H9 (cell line): ENCODE measurements around the gene ANXA10. TPM values are rescaled to one million over a fixed set of nuclear protein-coding genes. Genes with fewer than 3 reads are reported as not detected.

ENCODE experiments used
- DNase-seq: peaks from one replicate; pipeline ENCODE4 v3.0.0-alpha.2; 2017
- H2AFZ ChIP-seq: one replicate; pipeline ENCODE4 v1.6.1; 2013; ENCODE audit warnings: mild to moderate bottlenecking, low read length, control low read depth, moderate library complexity
- H2AK5ac ChIP-seq: 2 replicates; pipeline ENCODE4 v1.6.1; 2013; ENCODE audit warnings: low read length, control low read depth, mixed read lengths; ENCODE audit not compliant: insufficient read length
- H2BK120ac ChIP-seq: one replicate; pipeline ENCODE4 v1.6.1; 2013; ENCODE audit warnings: low read depth, mild to moderate bottlenecking, low read length, control low read depth, inconsistent platforms; ENCODE audit not compliant: poor library complexity, severe bottlenecking
- H2BK12ac ChIP-seq: 2 replicates; pipeline ENCODE4 v1.6.1; 2013; ENCODE audit warnings: low read length, control low read depth, mixed read lengths, low read depth; ENCODE audit not compliant: insufficient read length
- H2BK15ac ChIP-seq: 2 replicates; pipeline ENCODE4 v1.6.1; 2013; ENCODE audit warnings: low read depth, low read length, control low read depth
- H2BK20ac ChIP-seq: one replicate; pipeline ENCODE4 v1.6.1; 2013; ENCODE audit warnings: low read depth, mild to moderate bottlenecking, low read length, control low read depth, inconsistent platforms; ENCODE audit not compliant: poor library complexity, severe bottlenecking
- H2BK5ac ChIP-seq: 2 replicates; pipeline ENCODE4 v1.6.1; 2013; ENCODE audit warnings: low read length, control low read depth, mixed read lengths; ENCODE audit not compliant: insufficient read length
- H3K14ac ChIP-seq: 2 replicates; pipeline ENCODE4 v1.6.1; 2013; ENCODE audit warnings: low read length, control low read depth; ENCODE audit not compliant: insufficient read depth
- H3K18ac ChIP-seq: 2 replicates; pipeline ENCODE4 v1.6.1; 2013; ENCODE audit warnings: low read depth, mild to moderate bottlenecking, mixed read lengths, low read length, control low read depth; ENCODE audit not compliant: insufficient read length
- H3K23ac ChIP-seq: 2 replicates; pipeline ENCODE4 v1.6.1; 2013; ENCODE audit warnings: low read length, control low read depth, mixed read lengths, low read depth; ENCODE audit not compliant: insufficient read length
- H3K23me2 ChIP-seq: 2 replicates; pipeline ENCODE4 v1.6.1; 2013; ENCODE audit warnings: low read depth, mild to moderate bottlenecking, mixed read lengths, low read length, control low read depth; ENCODE audit not compliant: insufficient read length, poor library complexity, severe bottlenecking
- H3K27ac ChIP-seq: 2 replicates; pipeline ENCODE4 v1.5.1; 2013; ENCODE audit warnings: low read length, control low read depth, mixed read lengths, low read depth; ENCODE audit not compliant: insufficient read length
- H3K27me3 ChIP-seq: 2 replicates; pipeline ENCODE4 v1.6.1; 2013; ENCODE audit warnings: low read length, control low read depth, inconsistent platforms; ENCODE audit not compliant: insufficient read depth
- H3K4ac ChIP-seq: 2 replicates; pipeline ENCODE4 v1.6.1; 2013; ENCODE audit warnings: low read depth, mild to moderate bottlenecking, control low read depth, inconsistent platforms, low read length, moderate library complexity
- H3K4me1 ChIP-seq: 2 replicates; pipeline ENCODE4 v1.6.1; 2013; ENCODE audit warnings: low read length, control low read depth, inconsistent platforms; ENCODE audit not compliant: insufficient read depth
- H3K4me2 ChIP-seq: 2 replicates; pipeline ENCODE4 v1.6.1; 2013; ENCODE audit warnings: low read length, control low read depth, mixed read lengths; ENCODE audit not compliant: insufficient read length, insufficient read depth
- H3K56ac ChIP-seq: 2 replicates; pipeline ENCODE4 v1.6.1; 2013; ENCODE audit warnings: low read depth, mild to moderate bottlenecking, mixed read lengths, low read length, control low read depth; ENCODE audit not compliant: insufficient read length
- H3K79me1 ChIP-seq: 2 replicates; pipeline ENCODE4 v1.6.1; 2013; ENCODE audit warnings: low read depth, mild to moderate bottlenecking, moderate library complexity, low read length, control low read depth, inconsistent platforms; ENCODE audit not compliant: insufficient read depth, poor library complexity, severe bottlenecking
- H3K79me2 ChIP-seq: 2 replicates; pipeline ENCODE4 v1.6.1; 2013; ENCODE audit warnings: low read length, control low read depth, inconsistent platforms; ENCODE audit not compliant: insufficient read depth
- H3K9ac ChIP-seq: 2 replicates; pipeline ENCODE4 v1.6.1; 2013; ENCODE audit warnings: low read length, control low read depth, mixed read lengths; ENCODE audit not compliant: insufficient read length; ENCODE audit errors: extremely low read depth
- H3K9me3 ChIP-seq: one replicate; pipeline ENCODE4 v1.6.1; 2013; ENCODE audit warnings: low read depth, low read length, inconsistent platforms; ENCODE audit not compliant: control insufficient read depth
- H3T11ph ChIP-seq: one replicate; pipeline ENCODE4 v1.6.1; 2013; ENCODE audit warnings: mild to moderate bottlenecking, low read length, control low read depth, inconsistent platforms
- H4K20me1 ChIP-seq: one replicate; pipeline ENCODE4 v1.6.1; 2013; ENCODE audit not compliant: control insufficient read depth, insufficient read length, insufficient read depth
- H4K5ac ChIP-seq: 2 replicates; pipeline ENCODE4 v1.6.1; 2013; ENCODE audit warnings: low read depth, mild to moderate bottlenecking, mixed read lengths, low read length, control low read depth; ENCODE audit not compliant: insufficient read length
- H4K8ac ChIP-seq: replicated peaks from 2 replicates; pipeline ENCODE4 v1.6.1; 2013; ENCODE audit warnings: low read length, control low read depth, mixed read lengths, low read depth; ENCODE audit not compliant: insufficient read length
- H4K91ac ChIP-seq: 2 replicates; pipeline ENCODE4 v1.6.1; 2013; ENCODE audit warnings: low read depth, mild to moderate bottlenecking, moderate library complexity, mixed read lengths, low read length, control low read depth; ENCODE audit not compliant: insufficient read length
- H3K27ac Mint-ChIP-seq, 3 experiments: 2 replicates in 2 of 3; 3 replicates in 1 of 3; pipeline ENCODE4 v1.8.0; 2020 to 2021; ENCODE audit warnings: mixed read lengths in 3 of 3, mild to moderate bottlenecking in 1 of 3, moderate library complexity in 1 of 3
- H3K27me3 Mint-ChIP-seq: 2 replicates; pipeline ENCODE4 v1.8.0; 2021; ENCODE audit warnings: low read depth, mild to moderate bottlenecking, moderate library complexity, mixed read lengths
- H3K36me3 Mint-ChIP-seq, 3 experiments: 2 replicates in 2 of 3; 3 replicates in 1 of 3; pipeline ENCODE4 v1.8.0; 2020 to 2021; ENCODE audit warnings: low read depth in 3 of 3, mixed read lengths in 3 of 3; ENCODE audit not compliant: insufficient read depth in 1 of 3
- H3K4me1 Mint-ChIP-seq, 2 experiments: 2 replicates each; pipeline ENCODE4 v1.8.0; 2020; ENCODE audit warnings: mixed read lengths in 2 of 2
- H3K4me3 Mint-ChIP-seq, 2 experiments: 2 replicates in 1 of 2; 3 replicates in 1 of 2; pipeline ENCODE4 v1.8.0; 2020 to 2021; ENCODE audit warnings: mild to moderate bottlenecking in 2 of 2, mixed read lengths in 2 of 2, moderate library complexity in 1 of 2
- H3K9me3 Mint-ChIP-seq, 2 experiments: 2 replicates in 1 of 2; 3 replicates in 1 of 2; pipeline ENCODE4 v1.8.0; 2020; ENCODE audit warnings: mild to moderate bottlenecking in 2 of 2, mixed read lengths in 2 of 2, moderate library complexity in 1 of 2
- WGBS: extraction: QIAGEN DNeasy Blood & Tissue Kit; methylation state at CpG from one replicate; pipeline ENCODE4 v1.1.7; 2013; ENCODE audit warnings: missing lambda C conversion rate, low lambda C conversion rate, mixed read lengths; ENCODE audit not compliant: insufficient read length; ENCODE audit errors: extremely low coverage; 5-methylcytosine and 5-hydroxymethylcytosine counted together
- long read RNA-seq: library from polyadenylated mRNA; unstranded; transcript quantifications from one replicate; pipeline ENCODE4 v2.0.0, GENCODE V29; 2020
- total RNA-seq: library from RNA; stranded (reverse); gene quantifications from 2 replicates; pipeline ENCODE4 v1.2.1, GENCODE V29; 2021
- TF ChIP-seq, protein P1 (sequence below): fragments of 200-600 bp; sonication (generic); conservative IDR thresholded peaks from 3 replicates; pipeline ENCODE4 v1.8.0; 2021; ENCODE audit warnings: antibody characterized with exemption, mild to moderate bottlenecking

ANXA10 gene, protein sequence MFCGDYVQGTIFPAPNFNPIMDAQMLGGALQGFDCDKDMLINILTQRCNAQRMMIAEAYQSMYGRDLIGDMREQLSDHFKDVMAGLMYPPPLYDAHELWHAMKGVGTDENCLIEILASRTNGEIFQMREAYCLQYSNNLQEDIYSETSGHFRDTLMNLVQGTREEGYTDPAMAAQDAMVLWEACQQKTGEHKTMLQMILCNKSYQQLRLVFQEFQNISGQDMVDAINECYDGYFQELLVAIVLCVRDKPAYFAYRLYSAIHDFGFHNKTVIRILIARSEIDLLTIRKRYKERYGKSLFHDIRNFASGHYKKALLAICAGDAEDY
- not detected in 2 replicates for total RNA-seq
- long read RNA-seq: 0 reads

DNA sequence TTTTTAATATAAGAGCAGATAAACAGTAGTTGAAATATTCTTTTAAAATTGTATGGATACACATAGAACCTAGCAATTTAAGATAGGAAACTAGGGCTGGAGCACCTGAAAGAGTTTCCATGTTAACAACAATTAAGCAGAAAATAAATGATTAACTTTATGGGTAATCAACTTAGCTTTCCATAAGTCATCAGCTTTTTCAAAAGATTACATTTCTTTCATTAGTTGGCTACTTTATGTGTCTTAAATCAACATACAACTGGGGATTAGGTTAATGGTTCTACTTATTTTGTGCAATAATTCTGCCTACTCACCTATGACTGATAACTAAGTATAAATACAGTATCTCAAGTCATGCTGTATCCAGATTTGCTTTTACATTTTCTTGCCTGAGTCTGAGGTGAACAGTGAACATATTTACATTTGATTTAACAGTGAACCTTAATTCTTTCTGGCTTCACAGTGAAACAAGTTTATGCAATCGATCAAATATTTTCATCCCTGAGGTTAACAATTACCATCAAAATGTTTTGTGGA, at the start of gene ANXA10:
TSS of gene ANXA10 (plus strand) at position 362 of the 537 bp plus-strand sequence. CDS start at position 526, 164 bp downstream.
- H2BK20ac ChIP-seq: no peak within 1 kb of the TSS
- H3K9me3 Mint-ChIP-seq: peaks cover 9 to 16% of the 10 kb centered on the region in 2 experiments
- no peak within 1 kb of the TSS for H3K9ac ChIP-seq
- H2AFZ ChIP-seq: no peak within 1 kb of the TSS
- H3K27ac ChIP-seq: no peak within 1 kb of the TSS
- no peak within 1 kb of the TSS for H4K5ac ChIP-seq
- no peak within 1 kb of the TSS for H2BK5ac ChIP-seq
- no peak within 1 kb of the TSS for H3K14ac ChIP-seq
- no peak within 1 kb of the TSS for H2BK15ac ChIP-seq
- no peak within 1 kb of the TSS for H2BK12ac ChIP-seq
- H3K4me1 Mint-ChIP-seq: no peaks in the 10 kb centered on the region
- no peaks in the 10 kb centered on the region for H3K9me3 ChIP-seq
- H4K20me1 ChIP-seq: no peaks in the 10 kb centered on the region
- H3K4me2 ChIP-seq: no peak within 1 kb of the TSS
- H3K4me3 Mint-ChIP-seq: no peak within 1 kb of the TSS
- H3K4ac ChIP-seq: no peak within 1 kb of the TSS
- TF ChIP-seq, protein P1, sequence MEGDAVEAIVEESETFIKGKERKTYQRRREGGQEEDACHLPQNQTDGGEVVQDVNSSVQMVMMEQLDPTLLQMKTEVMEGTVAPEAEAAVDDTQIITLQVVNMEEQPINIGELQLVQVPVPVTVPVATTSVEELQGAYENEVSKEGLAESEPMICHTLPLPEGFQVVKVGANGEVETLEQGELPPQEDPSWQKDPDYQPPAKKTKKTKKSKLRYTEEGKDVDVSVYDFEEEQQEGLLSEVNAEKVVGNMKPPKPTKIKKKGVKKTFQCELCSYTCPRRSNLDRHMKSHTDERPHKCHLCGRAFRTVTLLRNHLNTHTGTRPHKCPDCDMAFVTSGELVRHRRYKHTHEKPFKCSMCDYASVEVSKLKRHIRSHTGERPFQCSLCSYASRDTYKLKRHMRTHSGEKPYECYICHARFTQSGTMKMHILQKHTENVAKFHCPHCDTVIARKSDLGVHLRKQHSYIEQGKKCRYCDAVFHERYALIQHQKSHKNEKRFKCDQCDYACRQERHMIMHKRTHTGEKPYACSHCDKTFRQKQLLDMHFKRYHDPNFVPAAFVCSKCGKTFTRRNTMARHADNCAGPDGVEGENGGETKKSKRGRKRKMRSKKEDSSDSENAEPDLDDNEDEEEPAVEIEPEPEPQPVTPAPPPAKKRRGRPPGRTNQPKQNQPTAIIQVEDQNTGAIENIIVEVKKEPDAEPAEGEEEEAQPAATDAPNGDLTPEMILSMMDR: no peak
- no peak within 1 kb of the TSS for H3K27ac Mint-ChIP-seq
- no peaks in the 10 kb centered on the region for H3K79me1 ChIP-seq
- H3T11ph ChIP-seq: no peak within 1 kb of the TSS
- H2AK5ac ChIP-seq: no peak within 1 kb of the TSS
- H3K56ac ChIP-seq: no peak within 1 kb of the TSS
- peaks cover 1 to 6% (median 3%) of the 10 kb centered on the region in 3 experiments; a peak in 4 of 7 replicates for H3K36me3 Mint-ChIP-seq
- no peaks in the 10 kb centered on the region for H3K27me3 Mint-ChIP-seq
- no peak within 1 kb of the TSS for H3K23ac ChIP-seq
- H4K91ac ChIP-seq: no peak within 1 kb of the TSS
- no CpG with 5 or more reads among the region's 1 CpG for WGBS
- H2BK120ac ChIP-seq: no peak within 1 kb of the TSS
- H3K79me2 ChIP-seq: no peaks in the 10 kb centered on the region
- no peaks in the 10 kb centered on the region for H3K27me3 ChIP-seq
- DNase-seq: no peak
- H3K4me1 ChIP-seq: no peaks in the 10 kb centered on the region
- no peak within 1 kb of the TSS for H3K18ac ChIP-seq
- H3K23me2 ChIP-seq: no peaks in the 10 kb centered on the region
- no peak within 1 kb of the TSS for H4K8ac ChIP-seq
